Embryonic facial prominence (tissue), 1 donor: ENCODE measurements around the gene SET.
"Not testable (repeated sequence)": the region's sequence is repeated elsewhere in the genome, so short reads cannot be mapped to it uniquely, and the experiment has no call there.

Source experiments
- DNase-seq: peaks from one replicate; pipeline ENCODE4 v3.0.0-alpha.2; 2016; ENCODE audit errors: extremely low spot score

Gene SET, protein sequence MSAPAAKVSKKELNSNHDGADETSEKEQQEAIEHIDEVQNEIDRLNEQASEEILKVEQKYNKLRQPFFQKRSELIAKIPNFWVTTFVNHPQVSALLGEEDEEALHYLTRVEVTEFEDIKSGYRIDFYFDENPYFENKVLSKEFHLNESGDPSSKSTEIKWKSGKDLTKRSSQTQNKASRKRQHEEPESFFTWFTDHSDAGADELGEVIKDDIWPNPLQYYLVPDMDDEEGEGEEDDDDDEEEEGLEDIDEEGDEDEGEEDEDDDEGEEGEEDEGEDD

DNA sequence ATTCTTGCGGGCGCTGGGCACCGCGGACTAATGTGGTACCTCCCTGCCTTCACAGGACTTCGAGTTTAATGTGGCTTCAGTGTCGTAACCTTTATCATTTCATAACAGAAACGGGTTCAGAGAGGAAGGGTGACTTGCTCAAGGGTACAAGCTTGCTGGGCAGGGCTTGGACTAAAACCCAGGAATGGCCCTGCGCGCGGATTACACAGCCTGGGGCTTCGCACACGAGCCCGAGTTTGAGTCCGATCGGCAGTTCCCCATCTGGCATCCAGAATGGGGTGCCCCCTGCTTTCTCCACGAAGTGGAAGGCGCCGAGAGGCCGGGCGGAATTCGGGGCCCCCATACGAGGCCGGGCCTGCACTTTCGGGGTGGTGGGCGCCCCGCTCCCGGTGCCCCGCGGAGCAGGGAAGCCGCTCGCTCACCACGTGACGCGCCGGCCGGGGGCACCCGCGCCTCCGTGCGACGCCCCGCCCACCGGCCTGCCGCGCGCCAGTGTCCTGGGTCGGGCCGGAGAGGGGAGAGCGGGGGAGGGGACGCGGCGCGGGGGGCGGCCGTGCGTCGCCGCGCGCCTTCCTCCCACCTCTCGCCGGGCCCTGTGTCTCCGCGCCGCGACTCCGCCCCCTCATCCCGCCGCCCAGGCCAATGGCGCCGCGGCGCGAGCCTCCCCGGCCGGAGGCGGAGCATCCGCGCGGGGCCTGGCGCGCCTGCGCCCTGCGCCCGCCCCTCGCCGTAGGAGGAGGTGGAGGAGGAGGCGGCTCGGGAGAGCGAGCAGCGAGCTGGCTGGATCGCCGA is at the start of gene SET:
Gene SET (plus strand): TSS at position 722 of the 792 bp plus-strand sequence. CDS start 361 bp downstream, outside the sequence.
- DNase-seq, result peak; percentile 87

GRCh38 chr9:128640603-128641002 is 48.4 kb upstream of the SET start:
- DNase-seq, result no peak

DNA sequence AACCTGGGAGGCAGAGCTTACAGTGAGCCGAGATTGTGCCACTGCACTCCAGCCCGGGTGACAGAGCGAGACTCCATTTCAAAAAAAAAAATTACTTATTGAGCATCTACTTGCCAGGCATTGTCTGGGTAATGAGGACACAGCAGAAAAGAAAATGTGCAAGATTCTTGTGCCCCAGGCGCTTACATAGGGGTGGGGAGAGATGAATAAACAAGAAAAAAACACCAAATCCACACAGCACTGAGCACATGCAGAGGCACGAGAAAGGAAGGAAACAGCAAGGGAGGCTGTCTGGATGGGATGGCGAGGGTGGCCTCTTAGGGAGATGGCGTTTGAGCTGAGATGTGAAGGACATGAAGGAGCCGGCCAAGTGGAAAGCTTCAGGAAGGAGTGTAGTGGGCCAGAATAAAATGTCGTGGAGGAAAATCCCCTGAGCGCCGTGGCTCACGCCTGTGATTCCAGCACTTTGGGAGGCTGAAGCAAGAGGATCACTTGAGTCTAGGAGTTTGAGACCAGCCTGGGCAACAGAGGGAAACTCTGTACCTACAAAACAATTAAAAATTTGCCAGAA is 46.3 kb upstream of the SET start:
- no peak for DNase-seq

- DNase-seq, result no peak
Observed at GRCh38 chr9:128643519-128644300, 45.3 kb upstream of the SET start.

DNA sequence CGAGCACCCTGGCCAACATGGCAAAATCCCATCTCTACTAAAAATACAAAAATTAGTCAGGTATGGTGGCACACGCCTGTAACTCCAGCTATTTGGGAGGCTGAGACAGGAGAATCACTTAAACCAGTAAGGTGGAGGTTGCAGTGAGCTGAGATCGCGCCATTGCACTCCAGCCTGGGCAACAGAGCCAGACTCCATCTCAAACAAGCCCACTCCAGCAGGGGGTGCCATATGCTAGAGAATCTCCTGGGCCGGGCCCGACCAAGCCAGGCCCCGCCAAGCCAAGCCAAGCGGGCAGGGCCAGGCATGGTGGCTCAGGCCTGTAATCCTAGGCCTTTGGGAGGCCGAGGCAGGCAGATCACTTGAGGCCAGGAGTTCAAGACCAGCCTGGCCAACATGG is 40.8 kb upstream of the SET start:
- DNase-seq, result not testable (repeated sequence)

GRCh38 chr9:128651798-128652197 is 37.2 kb upstream of the SET start:
- no peak for DNase-seq

DNA sequence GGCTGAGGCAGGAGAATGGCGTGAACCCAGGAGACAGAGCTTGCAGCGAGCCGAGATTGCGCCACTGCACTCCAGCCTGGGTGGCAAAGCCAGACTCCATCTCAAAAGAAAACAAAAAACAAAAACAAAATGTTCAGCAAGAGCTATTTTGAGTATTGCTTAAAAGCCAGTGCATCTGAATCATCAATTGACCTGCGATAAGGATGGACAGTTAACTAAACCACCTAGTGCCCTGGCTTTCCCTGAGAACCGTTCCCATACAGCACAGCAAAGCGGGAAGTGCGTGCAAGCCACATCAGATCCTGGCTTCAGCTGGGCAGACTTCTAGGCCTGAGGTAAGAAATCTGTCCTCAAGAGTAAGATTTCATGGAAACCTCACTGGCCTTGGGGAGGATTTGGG is 35.1 kb upstream of the SET start:
- DNase-seq, result no peak

GRCh38 chr9:128654481-128654880 is 34.5 kb upstream of the SET start:
- no peak for DNase-seq

DNA sequence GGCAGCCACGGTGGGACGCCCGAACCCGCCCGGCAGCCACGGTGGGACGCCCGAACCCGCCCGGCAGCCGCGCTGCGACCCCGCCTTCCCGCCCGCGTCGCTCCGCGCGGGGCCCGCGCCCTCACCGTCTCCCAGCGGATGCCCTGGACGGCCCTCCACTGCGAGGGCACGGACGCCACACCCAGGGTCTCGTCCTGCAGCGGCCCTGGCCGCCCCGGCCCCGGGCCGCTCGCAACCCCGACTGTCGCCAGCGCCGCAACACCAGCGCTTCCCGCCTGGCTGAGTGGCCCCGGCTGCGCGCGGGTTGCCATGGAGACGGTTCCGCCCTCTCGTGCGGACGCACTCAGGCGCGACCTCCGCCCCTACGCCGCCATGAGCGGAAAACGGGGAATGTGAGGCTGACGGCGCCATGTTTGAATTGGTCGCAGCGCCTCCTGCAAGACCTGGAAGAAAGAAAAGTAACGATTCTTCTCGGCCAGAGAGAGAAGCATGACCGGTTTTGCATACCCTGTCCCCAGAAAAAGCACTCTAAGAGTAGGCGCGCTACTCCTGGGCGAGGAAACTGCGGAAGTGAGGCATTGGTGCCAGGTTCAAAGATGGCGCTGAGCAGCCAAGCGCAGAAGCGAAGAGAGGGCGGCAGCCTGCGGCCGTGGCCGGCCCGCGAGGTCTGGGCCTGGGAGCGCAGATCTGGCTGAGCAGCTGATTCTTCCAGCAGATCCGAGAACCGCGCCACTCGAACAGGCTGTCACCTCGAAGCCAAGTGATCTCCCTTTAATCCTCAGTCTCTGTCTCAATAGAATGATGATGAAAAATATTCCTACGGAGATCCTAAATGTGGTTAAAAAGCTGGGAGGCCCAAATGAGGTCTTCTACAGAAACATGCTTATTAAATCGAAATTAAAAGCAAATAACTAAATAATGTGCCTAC is 32.3 kb upstream of the SET start, which contains the start of gene DYNC2I2:
Gene DYNC2I2 (minus strand): TSS at position 432 of the 928 bp plus-strand sequence. CDS start 121 bp downstream, at position 311.
- peak; percentile 84 for DNase-seq

DNA sequence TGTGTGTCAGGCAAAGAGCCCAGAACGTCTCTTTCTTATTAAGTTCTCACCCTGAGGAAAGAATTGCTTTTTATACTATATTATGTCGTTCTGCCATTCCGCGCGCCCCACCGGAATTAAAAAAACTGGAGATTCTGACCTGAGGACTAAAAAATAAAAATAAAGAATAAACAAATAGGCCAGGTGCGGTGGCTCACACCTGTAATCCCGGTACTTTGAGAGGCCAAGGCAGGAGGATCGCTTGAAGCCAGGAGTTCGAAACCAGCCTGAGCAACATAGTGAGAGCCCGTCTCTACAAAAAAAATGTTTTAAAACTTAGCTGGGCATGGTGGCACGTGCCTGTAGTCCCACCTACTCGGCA is 31.7 kb upstream of the SET start:
- no peak for DNase-seq

GRCh38 chr9:128657796-128658195 is 31.2 kb upstream of the SET start:
- no peak for DNase-seq

GRCh38 chr9:128666481-128666941 is 22.5 kb upstream of the SET start:
- DNase-seq, result not testable (repeated sequence)

DNA sequence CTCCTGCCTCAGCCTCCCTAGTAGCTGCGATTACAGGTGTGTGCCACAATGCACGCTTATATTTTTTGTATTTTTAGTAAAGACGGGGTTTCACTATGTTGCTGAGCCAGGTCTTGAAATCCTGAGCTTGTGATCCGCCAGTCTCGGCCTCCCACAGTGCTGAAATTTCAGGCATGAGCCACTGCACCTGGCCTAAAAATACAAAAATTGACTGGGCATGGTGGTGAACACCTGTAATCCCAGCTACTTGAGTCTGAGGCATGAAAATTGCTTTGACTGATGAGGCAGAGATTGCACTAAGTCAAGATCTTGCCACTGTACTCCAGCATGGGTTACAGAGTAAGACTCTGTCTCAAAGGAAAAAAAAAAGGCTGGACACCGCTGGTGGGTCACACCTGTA is 19.2 kb upstream of the SET start:
- no peak for DNase-seq

GRCh38 chr9:128675382-128675781 is 13.6 kb upstream of the SET start:
- DNase-seq, result no peak

GRCh38 chr9:128677794-128678193 is 11.2 kb upstream of the SET start:
- no peak for DNase-seq

DNA sequence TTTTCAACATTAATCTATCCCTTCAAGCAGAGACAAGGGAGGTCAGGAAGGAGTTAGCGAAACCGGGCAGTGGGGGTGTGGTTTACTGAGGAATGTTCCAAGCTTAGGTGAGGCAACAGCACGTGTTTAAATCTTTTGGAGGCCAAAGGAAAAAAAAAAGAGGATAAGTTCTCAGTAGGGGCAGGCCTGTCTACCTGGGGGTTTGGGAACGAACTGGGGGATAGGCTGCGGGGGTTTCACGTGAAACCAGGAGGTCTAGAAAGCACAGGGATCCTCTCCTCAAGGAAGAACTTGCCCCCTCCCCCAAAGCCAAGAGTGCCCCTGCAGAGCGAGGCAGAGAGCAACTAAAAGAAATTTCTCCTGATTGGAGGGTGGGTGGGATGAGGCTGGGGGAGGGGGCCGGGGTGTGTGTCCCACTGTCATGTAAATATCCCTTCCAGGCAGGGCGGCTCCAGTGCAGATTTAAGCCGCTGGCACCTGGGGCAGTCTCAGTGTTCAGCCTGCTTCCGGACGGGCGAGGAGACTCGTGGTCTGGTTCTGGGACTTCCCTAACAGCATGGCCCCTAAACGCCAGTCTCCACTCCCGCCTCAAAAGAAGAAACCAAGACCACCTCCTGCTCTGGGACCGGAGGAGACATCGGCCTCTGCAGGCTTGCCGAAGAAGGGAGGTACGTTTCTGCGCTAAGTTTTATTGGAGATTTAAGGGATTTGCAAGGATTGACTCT is 5.5 kb upstream of the SET start:
- DNase-seq, result no peak

- no peak for DNase-seq
Observed at GRCh38 chr9:128684065-128684324, 5.0 kb upstream of the SET start.

DNA sequence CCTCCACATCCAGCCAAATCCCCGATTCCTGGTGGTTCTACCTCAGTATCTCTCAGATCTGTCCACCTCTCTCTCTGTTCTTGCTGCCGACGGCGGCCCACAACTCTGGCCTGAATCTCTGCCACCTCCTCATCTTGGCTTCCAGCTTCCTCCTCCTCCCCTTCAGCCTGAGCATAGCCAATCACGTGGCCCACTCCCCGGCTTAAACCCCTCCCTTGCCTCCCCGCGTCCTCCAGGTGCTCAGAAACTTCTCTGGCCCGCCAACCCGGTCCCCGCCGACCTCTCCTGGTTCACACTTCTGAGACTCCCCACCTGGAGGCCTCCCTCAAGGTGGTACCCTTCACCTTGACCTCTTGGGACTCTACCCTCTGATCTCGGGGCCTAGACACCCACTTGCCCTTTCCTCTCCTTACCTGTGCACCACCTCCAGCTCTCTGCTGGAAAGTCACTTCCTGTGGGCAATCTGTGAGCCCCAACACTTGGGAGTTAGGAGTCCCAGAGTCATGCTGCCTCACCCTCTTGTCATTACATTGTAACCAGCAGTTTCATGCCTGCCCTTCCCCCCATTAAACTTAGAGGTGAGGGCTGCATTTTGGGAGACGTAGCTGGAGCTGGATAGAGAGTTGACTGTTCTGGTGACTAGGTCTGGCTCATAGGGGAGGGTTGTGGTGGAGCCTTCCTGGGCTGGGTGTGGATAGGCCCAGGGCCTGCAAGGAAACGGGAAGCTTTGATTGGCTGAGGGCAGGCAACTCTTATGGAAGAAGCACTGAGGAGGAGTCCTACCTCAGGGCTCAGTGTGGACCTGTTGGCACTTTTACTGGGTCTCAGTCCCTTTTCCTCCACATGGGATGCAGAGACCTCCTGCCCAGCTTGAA is 4.5 kb upstream of the SET start:
- DNase-seq, result peak; percentile 46
